ENCODE data around the gene DYRK1A.

The DYRK1A gene

DNA sequence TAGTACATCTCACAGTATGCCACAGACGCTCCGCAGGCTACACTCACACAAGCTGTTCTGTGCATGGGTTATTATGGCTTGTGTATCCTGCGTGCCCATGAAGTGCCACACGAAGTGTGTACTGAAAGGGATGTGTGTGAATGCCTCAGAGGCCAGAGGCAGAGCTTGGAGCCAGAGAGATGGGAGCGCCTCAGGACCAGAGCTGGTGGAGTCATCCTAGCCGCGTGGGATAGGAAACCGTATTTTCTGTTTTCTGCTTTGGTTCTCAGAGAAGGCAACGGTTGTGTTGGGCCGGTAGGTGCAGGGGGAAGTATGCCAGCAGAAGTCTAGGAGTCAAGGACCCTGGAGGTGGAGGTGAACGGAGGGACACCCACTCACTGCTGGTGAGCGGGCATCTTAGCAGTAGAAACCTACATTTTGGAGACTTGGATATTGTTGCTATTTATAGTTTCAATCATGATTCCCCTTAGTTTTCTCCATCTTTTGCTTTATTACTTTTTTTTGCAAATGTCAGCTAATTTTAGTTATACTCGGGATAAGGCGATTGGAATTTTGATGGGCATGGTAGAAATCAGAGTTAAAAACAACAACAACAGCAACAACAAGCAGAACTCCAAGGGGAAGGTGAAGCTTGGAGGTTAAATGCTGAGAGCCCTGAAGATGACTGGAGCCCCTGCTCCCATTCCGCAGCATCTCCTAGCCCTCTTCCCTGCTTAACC lies 188.2 kb downstream of the DYRK1A start (continued):
- TF ChIP-seq, protein P1, sequence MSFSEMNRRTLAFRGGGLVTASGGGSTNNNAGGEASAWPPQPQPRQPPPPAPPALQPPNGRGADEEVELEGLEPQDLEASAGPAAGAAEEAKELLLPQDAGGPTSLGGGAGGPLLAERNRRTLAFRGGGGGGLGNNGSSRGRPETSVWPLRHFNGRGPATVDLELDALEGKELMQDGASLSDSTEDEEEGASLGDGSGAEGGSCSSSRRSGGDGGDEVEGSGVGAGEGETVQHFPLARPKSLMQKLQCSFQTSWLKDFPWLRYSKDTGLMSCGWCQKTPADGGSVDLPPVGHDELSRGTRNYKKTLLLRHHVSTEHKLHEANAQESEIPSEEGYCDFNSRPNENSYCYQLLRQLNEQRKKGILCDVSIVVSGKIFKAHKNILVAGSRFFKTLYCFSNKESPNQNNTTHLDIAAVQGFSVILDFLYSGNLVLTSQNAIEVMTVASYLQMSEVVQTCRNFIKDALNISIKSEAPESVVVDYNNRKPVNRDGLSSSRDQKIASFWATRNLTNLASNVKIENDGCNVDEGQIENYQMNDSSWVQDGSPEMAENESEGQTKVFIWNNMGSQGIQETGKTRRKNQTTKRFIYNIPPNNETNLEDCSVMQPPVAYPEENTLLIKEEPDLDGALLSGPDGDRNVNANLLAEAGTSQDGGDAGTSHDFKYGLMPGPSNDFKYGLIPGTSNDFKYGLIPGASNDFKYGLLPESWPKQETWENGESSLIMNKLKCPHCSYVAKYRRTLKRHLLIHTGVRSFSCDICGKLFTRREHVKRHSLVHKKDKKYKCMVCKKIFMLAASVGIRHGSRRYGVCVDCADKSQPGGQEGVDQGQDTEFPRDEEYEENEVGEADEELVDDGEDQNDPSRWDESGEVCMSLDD (tag by site-specific recombination; IDR thresholded peaks at IDR 0.05) = no peak
- TF ChIP-seq, protein P2, sequence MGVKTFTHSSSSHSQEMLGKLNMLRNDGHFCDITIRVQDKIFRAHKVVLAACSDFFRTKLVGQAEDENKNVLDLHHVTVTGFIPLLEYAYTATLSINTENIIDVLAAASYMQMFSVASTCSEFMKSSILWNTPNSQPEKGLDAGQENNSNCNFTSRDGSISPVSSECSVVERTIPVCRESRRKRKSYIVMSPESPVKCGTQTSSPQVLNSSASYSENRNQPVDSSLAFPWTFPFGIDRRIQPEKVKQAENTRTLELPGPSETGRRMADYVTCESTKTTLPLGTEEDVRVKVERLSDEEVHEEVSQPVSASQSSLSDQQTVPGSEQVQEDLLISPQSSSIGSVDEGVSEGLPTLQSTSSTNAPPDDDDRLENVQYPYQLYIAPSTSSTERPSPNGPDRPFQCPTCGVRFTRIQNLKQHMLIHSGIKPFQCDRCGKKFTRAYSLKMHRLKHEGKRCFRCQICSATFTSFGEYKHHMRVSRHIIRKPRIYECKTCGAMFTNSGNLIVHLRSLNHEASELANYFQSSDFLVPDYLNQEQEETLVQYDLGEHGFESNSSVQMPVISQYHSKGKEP (tag by site-specific recombination; IDR thresholded peaks at IDR 0.05) = no peak
- no peak for TF ChIP-seq ZNF600 (tag by site-specific recombination; IDR thresholded peaks at IDR 0.05)

DNA sequence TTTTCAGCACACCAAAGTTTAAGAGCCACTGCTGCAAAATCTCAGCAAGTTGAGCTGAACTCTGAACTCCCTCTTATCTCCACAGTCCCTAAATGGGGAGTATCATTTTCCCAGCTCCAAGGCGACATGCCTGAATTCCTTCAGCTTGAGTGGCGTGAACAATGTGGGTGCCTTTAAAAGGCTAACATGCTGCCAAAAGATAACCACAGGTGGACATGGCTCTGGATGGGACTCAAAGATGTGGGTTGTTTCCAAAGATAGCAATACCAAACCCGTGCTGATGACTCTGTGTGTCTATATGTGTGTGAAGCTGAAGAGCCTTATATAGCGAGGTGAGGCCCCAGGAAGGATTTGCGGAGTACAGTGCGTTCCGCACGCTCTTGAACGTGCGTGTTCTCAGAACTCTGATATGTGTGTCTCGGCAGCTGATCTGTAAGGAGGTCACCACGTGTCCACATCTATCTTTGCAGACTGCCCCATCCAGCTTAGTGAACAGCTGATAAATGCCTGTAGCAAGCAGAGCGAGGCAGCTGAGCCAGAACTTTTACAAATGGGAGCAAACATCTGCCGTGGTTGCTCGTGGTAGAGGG lies 189.2 kb downstream of the DYRK1A start:
- POLR2A ChIA-PET = interaction anchor here (1.6 kb wide), 1 partner anchor 8 kb away, joined by 15 read pairs; no protein-coding TSS in a partner anchor
- no peaks in the 10 kb centered on the region for H3K36me3 ChIP-seq (ENCODE audit: control insufficient read depth in 2 of 2, insufficient read depth in 1 of 2, low read length in 2 of 2)
- CTCF ChIA-PET = interaction anchor here (1.4 kb wide), 1 partner anchor 8 kb away, joined by 4 read pairs; no protein-coding TSS in a partner anchor

More for the DNA sequence above, 189.2 kb downstream of the DYRK1A start:
- H3K4me1 ChIP-seq (ENCODE audit: control insufficient read depth, insufficient read depth, low read length) = peaks cover 8% of the 10 kb centered on the region; the same call in 1 of the 2 replicates
- H3K9me3 ChIP-seq (ENCODE audit: control insufficient read depth, insufficient read depth, low read depth, low read length) = no peaks in the 10 kb centered on the region
- H3K4me3 ChIP-seq (ENCODE audit: low read depth, low read length) = no peak overlapping the region
- H3K27ac ChIP-seq (ENCODE audit: extremely low read depth, low read depth, low read length) = no peak overlapping the region
- TF ChIP-seq TCF7L2 (IDR thresholded peaks at IDR 0.05; ENCODE audit: borderline replicate concordance, low read depth, low read length) (no peak), ZNF175 (tag by site-specific recombination; IDR thresholded peaks at IDR 0.05) (no peak), ZNF133 (tag by site-specific recombination; IDR thresholded peaks at IDR 0.05) (no peak), ZNF157 (tag by site-specific recombination; IDR thresholded peaks at IDR 0.05) (no peak), ZNF48 (tag by site-specific recombination; IDR thresholded peaks at IDR 0.05) (no peak), OSR2 (tag by site-specific recombination; IDR thresholded peaks at IDR 0.05) (0 out of 2 replicates have a peak, but pooled peaks have one; percentile 7), SP7 (tag by site-specific recombination; IDR thresholded peaks at IDR 0.05) (no peak), ZNF654 (tag by site-specific recombination; IDR thresholded peaks at IDR 0.05; ENCODE audit: low read depth) (no peak), FEZF1 (tag by site-specific recombination; IDR thresholded peaks at IDR 0.05) (peak; percentile 79)
- TF ChIP-seq, protein P3, sequence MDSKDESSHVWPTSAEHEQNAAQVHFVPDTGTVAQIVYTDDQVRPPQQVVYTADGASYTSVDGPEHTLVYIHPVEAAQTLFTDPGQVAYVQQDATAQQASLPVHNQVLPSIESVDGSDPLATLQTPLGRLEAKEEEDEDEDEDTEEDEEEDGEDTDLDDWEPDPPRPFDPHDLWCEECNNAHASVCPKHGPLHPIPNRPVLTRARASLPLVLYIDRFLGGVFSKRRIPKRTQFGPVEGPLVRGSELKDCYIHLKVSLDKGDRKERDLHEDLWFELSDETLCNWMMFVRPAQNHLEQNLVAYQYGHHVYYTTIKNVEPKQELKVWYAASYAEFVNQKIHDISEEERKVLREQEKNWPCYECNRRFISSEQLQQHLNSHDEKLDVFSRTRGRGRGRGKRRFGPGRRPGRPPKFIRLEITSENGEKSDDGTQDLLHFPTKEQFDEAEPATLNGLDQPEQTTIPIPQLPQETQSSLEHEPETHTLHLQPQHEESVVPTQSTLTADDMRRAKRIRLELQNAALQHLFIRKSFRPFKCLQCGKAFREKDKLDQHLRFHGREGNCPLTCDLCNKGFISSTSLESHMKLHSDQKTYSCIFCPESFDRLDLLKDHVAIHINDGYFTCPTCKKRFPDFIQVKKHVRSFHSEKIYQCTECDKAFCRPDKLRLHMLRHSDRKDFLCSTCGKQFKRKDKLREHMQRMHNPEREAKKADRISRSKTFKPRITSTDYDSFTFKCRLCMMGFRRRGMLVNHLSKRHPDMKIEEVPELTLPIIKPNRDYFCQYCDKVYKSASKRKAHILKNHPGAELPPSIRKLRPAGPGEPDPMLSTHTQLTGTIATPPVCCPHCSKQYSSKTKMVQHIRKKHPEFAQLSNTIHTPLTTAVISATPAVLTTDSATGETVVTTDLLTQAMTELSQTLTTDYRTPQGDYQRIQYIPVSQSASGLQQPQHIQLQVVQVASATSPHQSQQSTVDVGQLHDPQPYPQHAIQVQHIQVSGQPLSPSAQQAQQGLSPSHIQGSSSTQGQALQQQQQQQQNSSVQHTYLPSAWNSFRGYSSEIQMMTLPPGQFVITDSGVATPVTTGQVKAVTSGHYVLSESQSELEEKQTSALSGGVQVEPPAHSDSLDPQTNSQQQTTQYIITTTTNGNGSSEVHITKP (tag by site-specific recombination; IDR thresholded peaks at IDR 0.05) = no peak
- TF ChIP-seq, protein P4, sequence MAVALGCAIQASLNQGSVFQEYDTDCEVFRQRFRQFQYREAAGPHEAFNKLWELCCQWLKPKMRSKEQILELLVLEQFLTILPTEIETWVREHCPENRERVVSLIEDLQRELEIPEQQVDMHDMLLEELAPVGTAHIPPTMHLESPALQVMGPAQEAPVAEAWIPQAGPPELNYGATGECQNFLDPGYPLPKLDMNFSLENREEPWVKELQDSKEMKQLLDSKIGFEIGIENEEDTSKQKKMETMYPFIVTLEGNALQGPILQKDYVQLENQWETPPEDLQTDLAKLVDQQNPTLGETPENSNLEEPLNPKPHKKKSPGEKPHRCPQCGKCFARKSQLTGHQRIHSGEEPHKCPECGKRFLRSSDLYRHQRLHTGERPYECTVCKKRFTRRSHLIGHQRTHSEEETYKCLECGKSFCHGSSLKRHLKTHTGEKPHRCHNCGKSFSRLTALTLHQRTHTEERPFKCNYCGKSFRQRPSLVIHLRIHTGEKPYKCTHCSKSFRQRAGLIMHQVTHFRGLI (tag by site-specific recombination; IDR thresholded peaks at IDR 0.05) = no peak

Measured in HEK293 (cell line).